Central memory CD8-positive, alpha-beta T cell (primary cell): ENCODE measurements around the gene GALNT14.

ENCODE experiments used
- ATAC-seq: fragments of 150-1000 bp; cut with Tn5 transposase; replicated peaks from 2 replicates; pipeline ENCODE4 v1.10.0; 2022; ENCODE audit warnings: mild to moderate bottlenecking, moderate FRiP score, moderate number of reproducible peaks; ENCODE audit not compliant: poor library complexity, severe bottlenecking; ENCODE audit errors: extremely low read depth
- DNase-seq, 2 donors: peaks; one replicate each; pipeline ENCODE4 v3.0.0; 2021; ENCODE audit warnings: low spot score in 2 of 2
- H3K27ac Mint-ChIP-seq: one replicate; pipeline ENCODE4 v1.8.0; 2022; ENCODE audit warnings: low read depth, mild to moderate bottlenecking, moderate library complexity, mixed read lengths
- H3K27me3 Mint-ChIP-seq: one replicate; pipeline ENCODE4 v1.8.0; 2022; ENCODE audit warnings: mixed read lengths
- H3K36me3 Mint-ChIP-seq: one replicate; pipeline ENCODE4 v1.8.0; 2022; ENCODE audit warnings: mild to moderate bottlenecking, moderate library complexity, mixed read lengths; ENCODE audit not compliant: insufficient read depth
- H3K4me1 Mint-ChIP-seq: one replicate; pipeline ENCODE4 v1.8.0; 2022; ENCODE audit warnings: mixed read lengths
- H3K4me3 Mint-ChIP-seq: one replicate; pipeline ENCODE4 v1.8.0; 2022; ENCODE audit warnings: mild to moderate bottlenecking, moderate library complexity, mixed read lengths
- H3K9me3 Mint-ChIP-seq: one replicate; pipeline ENCODE4 v1.8.0; 2022; ENCODE audit warnings: mixed read lengths

The GALNT14 gene

DNA sequence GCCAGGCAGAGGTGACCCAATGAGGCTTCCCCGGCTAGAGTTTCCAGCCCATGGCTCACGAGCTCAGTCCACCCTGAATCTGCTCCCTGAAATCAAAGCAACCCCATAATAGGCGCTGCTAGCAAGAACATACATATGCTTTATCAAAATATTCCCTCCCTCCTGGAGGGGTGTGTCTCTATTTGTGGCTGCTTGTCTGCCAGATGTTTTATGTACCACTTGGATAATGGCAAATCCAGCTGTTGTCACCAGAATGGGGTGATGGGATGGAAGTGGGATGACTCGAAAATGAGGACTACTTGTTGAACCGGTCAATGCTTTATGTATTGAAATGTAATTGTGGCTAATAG lies 152.0 kb downstream of the GALNT14 start:
- peaks cover 1% of the 10 kb centered on the region for H3K36me3 Mint-ChIP-seq
- H3K27ac Mint-ChIP-seq = no peak overlapping the region
- no peak for DNase-seq
- H3K4me3 Mint-ChIP-seq = no peak overlapping the region
- peaks cover 42% of the 10 kb centered on the region for H3K27me3 Mint-ChIP-seq
- H3K9me3 Mint-ChIP-seq = no peaks in the 10 kb centered on the region
- no peaks in the 10 kb centered on the region for H3K4me1 Mint-ChIP-seq
- no peak for ATAC-seq

DNA sequence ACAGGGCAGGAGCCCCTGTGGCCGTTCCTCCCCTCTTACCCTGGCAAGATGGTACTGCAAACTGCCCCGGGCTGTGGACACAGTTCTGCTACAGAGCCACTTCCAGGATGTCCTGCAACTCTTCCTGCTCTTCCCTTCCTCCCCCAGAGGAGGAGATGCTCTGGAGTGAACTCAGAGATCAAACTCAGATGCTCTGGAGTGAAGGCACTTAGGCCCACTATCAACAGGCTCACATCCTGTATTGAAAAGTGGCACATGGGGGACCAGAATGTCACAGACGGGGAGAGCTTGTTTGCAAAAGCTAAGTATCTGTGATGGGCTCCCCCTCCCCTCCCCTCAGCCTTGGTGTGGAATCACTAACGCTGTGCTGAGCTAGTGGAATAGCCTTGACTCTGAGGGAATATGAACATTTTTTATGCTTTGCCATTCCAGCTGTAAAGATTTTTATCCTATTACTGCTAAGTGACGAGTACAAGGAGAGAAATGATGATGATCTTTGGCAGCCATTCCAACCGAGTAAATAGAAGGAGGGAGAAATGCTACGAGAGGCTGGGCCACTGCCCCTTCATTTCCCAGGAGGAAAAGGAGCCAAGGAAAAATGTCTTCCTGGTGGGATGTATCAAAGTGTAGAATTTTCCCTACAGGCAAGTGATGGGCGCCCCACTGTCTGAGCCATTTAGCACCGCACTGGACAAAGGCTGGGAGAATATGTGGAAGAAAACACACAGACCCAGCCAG lies 152.6 kb downstream of the GALNT14 start:
- Mint-ChIP-seq H3K4me1 (no peaks in the 10 kb centered on the region), H3K4me3 (no peak overlapping the region), H3K9me3 (no peaks in the 10 kb centered on the region), H3K27ac (no peak overlapping the region), H3K36me3 (peaks cover 1% of the 10 kb centered on the region), H3K27me3 (peaks cover 40% of the 10 kb centered on the region)
- no peak for ATAC-seq
- no peak for DNase-seq

DNA sequence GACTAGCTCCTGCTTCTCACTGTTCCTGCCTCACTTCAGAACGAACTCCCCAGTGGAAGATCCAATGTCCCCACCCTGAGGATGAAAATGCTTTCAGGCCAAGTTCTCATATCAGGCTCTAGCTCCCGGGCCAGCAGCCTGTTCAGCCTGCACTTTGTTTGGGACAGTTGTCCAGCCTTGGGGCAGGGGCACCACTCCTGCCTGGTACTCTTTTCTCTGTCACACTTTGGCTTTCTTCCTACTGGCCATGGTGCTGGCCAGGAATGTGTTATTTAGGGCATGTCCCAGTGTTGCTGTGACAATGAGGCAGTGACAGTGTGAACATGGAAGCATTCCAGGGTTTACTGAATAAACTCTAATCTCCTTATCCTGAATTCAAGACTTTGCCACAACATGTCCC lies 154.1 kb downstream of the GALNT14 start:
- no peak overlapping the region for H3K4me3 Mint-ChIP-seq

DNA sequence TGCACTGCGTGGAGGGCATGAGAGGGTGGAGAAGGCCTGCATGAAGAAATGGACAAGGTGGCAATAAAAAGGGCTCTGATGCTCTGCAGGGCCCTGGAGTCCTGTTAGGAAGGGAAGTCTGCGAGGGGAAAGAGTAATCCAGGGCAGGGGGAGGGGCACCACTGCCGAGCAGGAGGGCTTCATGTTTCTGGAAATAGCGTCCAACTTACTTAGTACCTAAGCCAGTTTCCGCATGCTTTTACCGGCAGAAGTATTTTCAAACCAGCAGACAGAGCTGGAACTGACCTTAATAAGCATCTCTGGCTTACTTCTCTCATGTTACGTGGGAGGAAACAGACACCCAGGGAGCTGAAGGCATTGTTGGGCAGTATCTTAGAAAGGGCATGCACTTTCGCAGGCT lies 156.7 kb downstream of the GALNT14 start:
- no peaks in the 10 kb centered on the region for H3K9me3 Mint-ChIP-seq
- no peak for DNase-seq

More for the DNA sequence above, 154.1 kb downstream of the GALNT14 start:
- Mint-ChIP-seq H3K36me3 (peaks cover 1% of the 10 kb centered on the region), H3K9me3 (no peaks in the 10 kb centered on the region), H3K4me1 (no peaks in the 10 kb centered on the region), H3K27me3 (peaks cover 42% of the 10 kb centered on the region), H3K27ac (no peak overlapping the region)
- ATAC-seq (no peak), DNase-seq (no peak)

DNA sequence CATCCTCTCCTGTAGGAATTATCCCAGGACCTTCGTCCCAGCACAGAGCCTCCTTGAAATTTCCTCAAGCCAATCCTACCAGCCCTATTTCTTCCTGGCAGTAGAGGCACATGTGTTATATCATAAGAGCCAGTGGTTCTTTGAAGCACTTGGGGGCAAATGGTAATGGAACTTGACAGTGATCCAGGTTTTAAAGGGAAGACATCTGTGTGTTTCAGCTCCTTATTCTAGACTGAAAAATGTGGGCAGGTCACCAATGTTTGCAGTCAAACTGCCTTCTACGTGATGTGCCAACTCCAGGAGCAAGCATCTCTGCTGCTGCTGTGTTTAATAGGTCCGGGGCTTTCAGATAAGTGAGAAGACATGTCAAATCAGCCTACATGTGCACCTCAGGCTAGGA lies 157.1 kb downstream of the GALNT14 start:
- Mint-ChIP-seq H3K27me3 (peaks cover 60% of the 10 kb centered on the region), H3K9me3 (no peaks in the 10 kb centered on the region), H3K4me3 (no peak overlapping the region), H3K27ac (no peak overlapping the region), H3K36me3 (peaks cover 1% of the 10 kb centered on the region), H3K4me1 (no peaks in the 10 kb centered on the region)
- no peak for ATAC-seq
- no peak for DNase-seq

More for the DNA sequence above, 156.7 kb downstream of the GALNT14 start:
- no peak for ATAC-seq
- Mint-ChIP-seq H3K4me1 (no peaks in the 10 kb centered on the region), H3K36me3 (peaks cover 1% of the 10 kb centered on the region), H3K4me3 (no peak overlapping the region), H3K27me3 (peaks cover 60% of the 10 kb centered on the region), H3K27ac (no peak overlapping the region)

DNA sequence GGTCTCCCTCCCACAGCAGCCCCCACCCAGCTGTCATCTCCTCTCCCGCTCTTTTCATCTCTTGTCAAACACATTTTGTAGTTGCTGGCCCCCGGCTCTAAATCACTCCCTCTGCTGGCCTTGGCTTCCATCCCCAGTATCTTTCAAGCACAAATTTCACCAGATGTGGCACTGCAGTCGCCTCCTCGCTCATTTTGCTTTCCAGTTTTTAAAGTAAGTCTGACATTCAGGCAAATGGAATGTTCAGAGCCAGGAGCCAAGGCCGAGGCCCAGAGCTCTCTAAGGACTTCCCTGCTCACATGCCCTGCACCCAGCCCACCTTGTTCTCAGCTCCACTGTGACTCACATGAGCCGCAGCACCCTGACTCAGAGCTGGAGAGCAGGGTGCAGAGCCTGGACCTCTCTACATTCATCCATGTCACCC lies 158.4 kb downstream of the GALNT14 start:
- Mint-ChIP-seq H3K9me3 (no peaks in the 10 kb centered on the region), H3K4me3 (no peak overlapping the region), H3K4me1 (no peaks in the 10 kb centered on the region), H3K27ac (no peak overlapping the region), H3K27me3 (peaks cover 52% of the 10 kb centered on the region), H3K36me3 (peaks cover 1% of the 10 kb centered on the region)
- no peak for ATAC-seq
- no peak for DNase-seq

DNA sequence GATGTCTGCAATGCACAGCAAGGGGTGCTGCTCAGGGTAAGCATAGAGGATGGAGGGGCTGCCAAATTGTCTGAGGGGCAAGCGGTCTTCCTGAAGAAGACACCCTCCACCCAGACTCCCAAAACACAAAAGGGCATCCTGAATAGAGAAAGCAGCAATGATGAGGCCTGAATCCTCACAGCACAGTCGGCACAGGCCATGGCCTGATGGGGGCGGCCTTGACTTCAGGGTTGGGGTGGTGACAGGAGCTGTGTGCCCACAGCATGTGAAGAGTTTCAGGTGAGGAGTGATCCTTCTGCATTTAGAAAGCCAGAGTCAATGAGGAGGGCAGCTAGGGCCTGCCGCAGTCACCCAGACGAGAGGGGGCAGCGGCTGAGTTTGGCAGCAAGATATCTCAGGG lies 159.4 kb downstream of the GALNT14 start:
- H3K27me3 Mint-ChIP-seq = peaks cover 49% of the 10 kb centered on the region
- ATAC-seq = no peak
- no peak overlapping the region for H3K4me3 Mint-ChIP-seq
- H3K27ac Mint-ChIP-seq = no peak overlapping the region
- no peak for DNase-seq
- H3K4me1 Mint-ChIP-seq = no peaks in the 10 kb centered on the region
- peaks cover 1% of the 10 kb centered on the region for H3K36me3 Mint-ChIP-seq
- no peaks in the 10 kb centered on the region for H3K9me3 Mint-ChIP-seq

DNA sequence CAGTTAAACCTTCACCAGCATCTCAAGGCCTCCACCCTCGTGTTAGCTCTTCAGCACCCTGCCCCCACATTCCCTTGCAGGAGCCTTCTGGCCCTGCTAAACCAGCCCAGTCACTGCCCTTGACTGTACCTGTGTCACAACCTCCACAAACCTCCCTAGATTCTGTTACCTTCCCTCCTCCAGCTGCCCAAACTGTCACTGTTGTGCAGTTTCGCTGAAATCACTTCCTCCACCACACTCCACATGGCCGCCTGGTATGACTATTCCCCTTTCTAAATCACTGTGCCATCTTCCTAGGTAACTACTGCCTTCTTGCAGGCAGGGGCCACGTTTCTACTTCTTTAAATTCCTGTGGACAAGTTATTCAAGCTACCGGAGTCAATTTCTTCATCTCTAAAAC lies 160.2 kb downstream of the GALNT14 start:
- H3K27me3 Mint-ChIP-seq = peaks cover 49% of the 10 kb centered on the region
- ATAC-seq = no peak
- peaks cover 1% of the 10 kb centered on the region for H3K36me3 Mint-ChIP-seq
- H3K4me3 Mint-ChIP-seq = no peak overlapping the region
- no peak for DNase-seq
- H3K4me1 Mint-ChIP-seq = no peaks in the 10 kb centered on the region
- no peaks in the 10 kb centered on the region for H3K9me3 Mint-ChIP-seq
- H3K27ac Mint-ChIP-seq = no peak overlapping the region

DNA sequence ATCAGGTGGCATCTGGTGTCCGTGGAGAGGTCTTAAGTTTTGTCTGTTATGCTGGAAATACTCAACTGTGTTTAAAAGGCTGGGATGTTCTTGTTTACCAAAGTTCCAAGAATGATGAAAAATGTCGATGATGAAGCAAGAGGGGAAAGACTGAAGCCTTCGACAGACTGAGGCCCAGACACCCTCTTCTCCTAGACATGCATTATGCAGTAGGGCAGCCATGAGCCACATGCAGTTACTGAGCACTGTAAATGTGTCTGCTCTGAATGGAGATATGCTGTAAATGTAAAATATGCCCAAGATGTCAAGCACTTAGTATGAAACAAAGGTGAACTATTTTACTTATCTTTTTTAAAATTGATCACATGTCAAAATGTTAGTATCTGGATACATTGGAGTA lies 163.1 kb downstream of the GALNT14 start:
- Mint-ChIP-seq H3K36me3 (no peaks in the 10 kb centered on the region), H3K4me1 (no peaks in the 10 kb centered on the region), H3K9me3 (no peaks in the 10 kb centered on the region), H3K4me3 (no peak overlapping the region), H3K27me3 (peaks cover 52% of the 10 kb centered on the region), H3K27ac (no peak overlapping the region)
- ATAC-seq (no peak), DNase-seq (no peak)

DNA sequence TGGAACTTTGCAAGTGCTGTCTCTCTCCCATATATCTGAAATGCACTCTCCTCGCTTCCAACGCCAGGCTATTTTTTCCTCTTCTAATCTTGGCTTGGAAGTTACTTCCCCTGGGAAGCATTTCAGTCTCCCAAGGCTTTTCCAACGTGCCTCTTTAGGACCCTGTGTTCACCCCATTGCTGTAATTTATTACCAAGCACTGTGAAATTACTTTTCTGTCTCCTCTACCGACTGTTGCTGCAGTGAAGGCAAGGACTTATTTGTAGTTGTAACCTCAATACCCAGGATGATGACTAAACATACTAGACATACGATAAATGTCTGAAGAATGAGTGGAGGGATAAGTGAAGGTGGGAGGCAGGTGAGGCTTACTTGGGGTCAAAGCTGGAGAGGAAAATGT lies 163.7 kb downstream of the GALNT14 start:
- H3K4me1 Mint-ChIP-seq = no peaks in the 10 kb centered on the region
- no peaks in the 10 kb centered on the region for H3K9me3 Mint-ChIP-seq
- H3K36me3 Mint-ChIP-seq = no peaks in the 10 kb centered on the region
- no peak for ATAC-seq
- no peak overlapping the region for H3K27ac Mint-ChIP-seq
- peaks cover 46% of the 10 kb centered on the region for H3K27me3 Mint-ChIP-seq
- H3K4me3 Mint-ChIP-seq = no peak overlapping the region
- DNase-seq = no peak

DNA sequence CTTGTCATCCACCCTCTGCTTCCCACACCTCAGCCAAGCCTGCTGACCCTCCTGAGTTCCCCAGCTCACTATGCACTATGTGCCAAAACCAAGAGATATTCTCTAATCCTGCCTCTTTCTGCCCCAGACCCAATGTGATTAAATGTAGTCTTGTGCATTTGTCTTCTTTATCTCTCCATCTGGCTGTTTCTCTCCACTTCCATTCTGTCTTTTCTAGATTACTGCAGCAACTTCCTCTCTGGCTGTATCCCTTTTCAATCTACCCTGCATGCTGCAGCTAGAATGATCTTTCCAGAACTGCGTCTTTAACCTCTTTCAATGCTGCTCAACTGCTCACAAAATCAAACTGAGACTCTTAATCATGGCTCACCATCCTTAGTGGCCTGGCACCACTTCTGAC lies 164.1 kb downstream of the GALNT14 start:
- H3K4me3 Mint-ChIP-seq = no peak overlapping the region
- peaks cover 45% of the 10 kb centered on the region for H3K27me3 Mint-ChIP-seq
- ATAC-seq (no peak), DNase-seq (no peak)
- no peak overlapping the region for H3K27ac Mint-ChIP-seq
- H3K4me1 Mint-ChIP-seq = no peaks in the 10 kb centered on the region
- no peaks in the 10 kb centered on the region for H3K36me3 Mint-ChIP-seq
- no peaks in the 10 kb centered on the region for H3K9me3 Mint-ChIP-seq

DNA sequence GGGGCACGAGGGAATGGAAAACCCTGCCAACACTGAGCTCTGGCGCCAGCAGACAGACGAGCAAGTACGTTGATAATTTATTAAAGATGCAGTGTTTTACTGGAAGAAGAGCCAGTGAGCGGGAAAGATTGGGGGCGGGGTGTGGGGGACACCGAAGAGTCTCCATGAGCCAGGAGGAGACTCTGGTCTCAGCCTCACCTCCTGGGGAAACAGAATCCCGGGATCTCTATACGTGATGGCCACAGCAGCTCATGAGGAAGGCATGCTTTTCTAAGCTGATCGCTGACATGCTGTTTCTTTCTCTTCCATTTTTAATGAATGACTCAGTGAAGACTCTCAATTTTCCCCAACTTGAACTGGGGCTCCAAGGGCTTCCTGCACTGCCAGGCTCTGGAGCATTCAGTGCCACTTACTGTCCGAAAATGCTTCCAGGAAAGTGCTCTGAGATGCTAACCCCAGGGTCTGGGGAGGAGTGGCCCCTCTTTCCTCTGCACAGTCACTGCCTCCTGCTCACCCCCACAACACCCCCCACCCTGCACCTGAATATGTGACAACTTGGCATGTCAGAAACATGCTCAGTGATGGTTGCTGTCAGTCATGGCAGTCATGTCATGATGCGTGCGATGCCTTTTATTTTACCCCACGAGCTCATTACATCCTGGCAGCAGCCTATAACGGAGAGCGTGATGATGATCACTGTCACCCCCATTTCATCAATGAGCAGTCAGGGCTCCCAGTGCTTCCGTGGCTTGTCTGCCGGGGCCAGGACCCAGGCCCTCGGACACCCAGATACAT lies 166.8 kb downstream of the GALNT14 start:
- ATAC-seq (no peak), DNase-seq (no peak)
- H3K4me3 Mint-ChIP-seq = no peak overlapping the region
- no peak overlapping the region for H3K27ac Mint-ChIP-seq
- H3K36me3 Mint-ChIP-seq = no peaks in the 10 kb centered on the region
- H3K27me3 Mint-ChIP-seq = peaks cover 54% of the 10 kb centered on the region
- no peaks in the 10 kb centered on the region for H3K9me3 Mint-ChIP-seq
- H3K4me1 Mint-ChIP-seq = no peaks in the 10 kb centered on the region
